GM21825 (cell line): Measurements from ENCODE around the gene ZNF598.

ENCODE experiments used
- ATAC-seq: cut with Tn5 transposase; IDR thresholded peaks from one replicate; pipeline ENCODE4 v1.9.1; 2021; ENCODE audit warnings: mild to moderate bottlenecking, moderate library complexity; ENCODE audit not compliant: unreplicated experiment

Gene ZNF598

GRCh38 chr16:2008009-2008526 lies 1.6 kb downstream of the ZNF598 start:
- no peak for ATAC-seq

GRCh38 chr16:2007081-2007836 lies 2.4 kb downstream of the ZNF598 start:
- ATAC-seq, result no peak

GRCh38 chr16:2006317-2006716 lies 3.3 kb downstream of the ZNF598 start:
- ATAC-seq, result no peak

GRCh38 chr16:2005646-2006045 lies 4.0 kb downstream of the ZNF598 start:
- ATAC-seq, result no peak

- no peak for ATAC-seq
These were observed 4.7 kb downstream of the ZNF598 start for GRCh38 chr16:2004795-2005517.

GRCh38 chr16:2003827-2004641 lies 5.6 kb downstream of the ZNF598 start:
- ATAC-seq, result peak; percentile 60

GRCh38 chr16:2003231-2003826 lies 6.3 kb downstream of the ZNF598 start:
- no peak for ATAC-seq

- no peak for ATAC-seq
These were observed 7.0 kb downstream of the ZNF598 start for GRCh38 chr16:2002406-2003230.

GRCh38 chr16:2001456-2002355 lies 7.9 kb downstream of the ZNF598 start:
- ATAC-seq, result no peak

- ATAC-seq, result no peak
These were observed 8.6 kb downstream of the ZNF598 start for GRCh38 chr16:2001035-2001434.

- ATAC-seq, result no peak
These were observed 9.6 kb downstream of the ZNF598 start for GRCh38 chr16:1999866-2000514.

GRCh38 chr16:1998852-1999801 lies 10.5 kb downstream of the ZNF598 start:
- no peak for ATAC-seq

- no peak for ATAC-seq
These were observed 11.2 kb downstream of the ZNF598 start for GRCh38 chr16:1998360-1998835.

GRCh38 chr16:1997494-1998359 lies 11.9 kb downstream of the ZNF598 start:
- ATAC-seq, result no peak

- ATAC-seq, result no peak
These were observed 15.9 kb downstream of the ZNF598 start for GRCh38 chr16:1993731-1994131.

GRCh38 chr16:1992704-1993317 lies 16.8 kb downstream of the ZNF598 start:
- no peak for ATAC-seq
